IPS DF 19.7 (cell line): Measurements from ENCODE around the gene ATG7.
"Not testable (repeated sequence)": the region's sequence is repeated elsewhere in the genome, so short reads cannot be mapped to it uniquely, and the experiment has no call there.

Source experiments
- DNase-seq: peaks from one replicate; pipeline ENCODE4 v3.0.0-alpha.2; 2013; ENCODE audit warnings: low read depth, low spot score

Gene ATG7

DNA sequence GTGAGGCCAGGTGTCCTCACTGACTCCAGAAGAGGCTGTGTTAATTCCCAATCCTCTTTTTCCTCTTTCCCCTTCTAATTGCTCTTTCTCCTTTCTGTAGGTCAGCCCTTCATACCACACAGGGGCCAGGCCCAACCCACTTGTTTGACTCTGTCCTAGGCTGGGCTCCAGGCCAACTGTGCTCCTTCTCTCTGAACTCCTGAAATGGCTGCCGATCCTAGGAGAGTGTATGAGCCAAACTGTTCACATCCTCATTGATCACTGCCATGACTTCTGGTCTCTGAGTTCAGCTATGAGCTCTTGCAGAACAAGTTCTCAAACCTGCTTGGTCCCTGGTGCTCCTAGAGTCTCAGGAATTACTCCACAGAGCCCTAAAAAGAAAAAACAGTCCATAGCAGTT lies 226.4 kb downstream of the ATG7 start:
- DNase-seq, result no peak

GRCh38 chr3:11499144-11499543 lies 226.9 kb downstream of the ATG7 start:
- DNase-seq, result no peak

DNA sequence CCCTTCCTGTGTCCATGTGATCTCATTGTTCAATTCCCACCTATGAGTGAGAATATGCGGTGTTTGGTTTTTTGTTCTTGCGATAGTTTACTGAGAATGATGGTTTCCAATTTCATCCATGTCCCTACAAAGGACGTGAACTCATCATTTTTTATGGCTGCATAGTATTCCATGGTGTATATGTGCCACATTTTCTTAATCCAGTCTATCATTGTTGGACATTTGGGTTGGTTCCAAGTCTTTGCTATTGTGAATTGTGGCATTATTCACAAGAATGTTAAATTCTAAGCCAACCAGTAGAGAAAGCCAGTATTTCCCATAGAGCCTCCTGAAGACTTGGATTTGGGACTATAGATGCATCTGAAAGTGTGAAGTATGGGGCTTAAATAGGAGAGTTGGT lies 230.2 kb downstream of the ATG7 start:
- DNase-seq, result not testable (repeated sequence)

DNA sequence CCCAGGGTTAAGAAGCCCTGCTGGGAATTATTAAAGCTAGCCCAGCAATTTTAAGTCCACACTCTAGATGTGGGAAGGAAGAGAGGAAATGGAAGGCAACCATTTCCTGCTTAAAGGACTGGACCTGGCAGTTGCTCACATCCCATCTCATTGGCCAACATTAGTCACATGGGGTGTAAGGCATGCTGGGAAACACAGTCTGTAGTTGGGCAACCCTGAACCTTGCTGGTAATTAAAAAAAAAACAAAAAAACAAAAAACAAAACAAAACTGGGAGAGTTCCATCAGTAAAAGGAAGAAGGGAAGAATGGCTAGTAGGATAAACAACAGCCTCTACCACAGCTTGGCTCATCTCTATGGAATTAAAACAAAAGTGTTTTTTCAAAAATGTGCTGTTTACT lies 235.5 kb downstream of the ATG7 start:
- DNase-seq, result no peak

- DNase-seq, result no peak
These were observed 236.4 kb downstream of the ATG7 start for GRCh38 chr3:11508346-11509172.

GRCh38 chr3:11509173-11510000 lies 237.2 kb downstream of the ATG7 start:
- DNase-seq, result no peak

DNA sequence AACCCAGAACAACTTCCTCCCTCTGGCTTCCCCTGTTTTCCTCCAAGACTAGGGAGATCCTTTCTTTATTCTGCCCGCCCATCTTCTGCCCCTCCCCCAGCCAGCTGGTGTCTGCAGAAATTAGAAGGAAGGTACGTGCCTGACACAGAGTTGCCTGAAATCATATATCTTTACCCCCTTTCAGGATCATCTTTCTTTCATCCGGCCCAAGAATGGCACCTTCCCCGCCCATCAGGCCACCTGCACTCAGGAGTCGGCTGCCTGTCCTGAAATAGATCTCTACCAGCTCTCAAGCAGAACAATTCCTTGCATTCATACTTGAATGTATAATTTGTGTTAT lies 237.8 kb downstream of the ATG7 start:
- no peak for DNase-seq

DNA sequence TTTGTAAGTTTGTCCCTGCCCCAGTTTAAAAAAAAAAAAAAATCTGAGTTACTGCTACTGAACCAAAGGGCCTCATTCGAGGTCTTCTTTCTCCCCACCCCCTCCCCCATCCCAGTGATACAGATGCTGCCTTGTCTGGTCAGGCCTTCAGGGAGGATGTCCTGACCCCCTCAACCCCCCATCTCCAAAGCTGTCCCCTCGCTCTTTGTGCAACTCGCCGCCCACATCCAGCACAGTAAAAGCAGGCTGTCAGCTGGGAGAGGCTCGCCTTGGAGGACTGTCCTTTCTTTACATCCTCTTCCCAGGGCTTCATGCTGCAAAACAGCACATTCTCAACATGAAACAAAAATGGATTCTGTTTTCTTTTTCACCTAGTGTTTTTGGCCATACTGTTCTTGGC lies 238.2 kb downstream of the ATG7 start:
- DNase-seq, result no peak

GRCh38 chr3:11511606-11512005 lies 239.4 kb downstream of the ATG7 start:
- DNase-seq, result not testable (repeated sequence)

DNA sequence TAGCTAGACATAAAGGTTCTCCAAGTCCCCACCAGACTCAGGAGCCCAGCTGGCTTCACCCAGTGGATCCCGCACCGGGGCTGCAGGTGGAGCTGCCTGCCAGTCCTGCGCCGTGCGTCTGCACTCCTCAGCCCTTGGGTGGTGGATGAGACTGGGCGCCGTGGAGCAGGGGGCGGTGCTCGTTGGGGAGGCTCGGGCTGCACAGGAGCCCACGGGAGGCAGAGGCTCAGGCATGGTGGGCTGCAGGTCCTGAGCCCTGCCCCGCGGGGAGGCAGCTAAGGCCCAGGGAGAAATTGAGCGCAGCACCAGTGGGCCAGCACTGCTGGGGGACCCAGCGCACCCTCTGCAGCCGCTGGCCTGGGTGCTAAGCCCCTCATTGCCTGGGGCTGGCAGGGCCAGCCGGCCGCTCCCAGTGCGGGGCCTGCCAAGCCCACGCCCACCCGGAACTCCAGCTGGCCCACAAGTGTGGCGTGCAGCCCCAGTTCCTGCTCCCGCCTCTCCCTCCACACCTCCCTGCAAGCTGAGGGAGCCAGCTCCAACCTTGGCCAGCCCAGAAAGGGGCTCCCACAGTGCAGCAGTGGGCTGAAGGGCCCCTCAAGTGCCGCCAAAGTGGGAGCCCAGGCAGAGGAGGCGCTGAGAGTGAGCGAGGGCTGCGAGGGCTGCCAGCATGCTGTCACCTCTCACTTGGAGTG lies 241.1 kb downstream of the ATG7 start:
- not testable (repeated sequence) for DNase-seq

DNA sequence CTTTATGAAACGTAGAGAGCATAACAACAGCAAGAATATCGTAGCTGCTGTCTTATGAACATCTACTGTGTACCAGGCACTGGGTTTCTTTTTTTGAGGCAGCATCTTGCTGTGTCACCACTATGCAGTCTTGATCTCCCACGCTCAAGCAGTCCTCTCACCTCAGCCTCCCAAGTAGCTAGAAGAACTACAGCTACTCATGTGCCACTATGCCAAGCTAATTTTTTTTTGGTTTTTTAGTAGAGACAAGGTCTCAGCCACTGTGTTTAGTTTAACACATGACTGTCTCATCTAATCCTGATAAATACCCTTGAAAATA lies 241.6 kb downstream of the ATG7 start:
- DNase-seq, result no peak

GRCh38 chr3:11514191-11514821 lies 242.1 kb downstream of the ATG7 start:
- no peak for DNase-seq

DNA sequence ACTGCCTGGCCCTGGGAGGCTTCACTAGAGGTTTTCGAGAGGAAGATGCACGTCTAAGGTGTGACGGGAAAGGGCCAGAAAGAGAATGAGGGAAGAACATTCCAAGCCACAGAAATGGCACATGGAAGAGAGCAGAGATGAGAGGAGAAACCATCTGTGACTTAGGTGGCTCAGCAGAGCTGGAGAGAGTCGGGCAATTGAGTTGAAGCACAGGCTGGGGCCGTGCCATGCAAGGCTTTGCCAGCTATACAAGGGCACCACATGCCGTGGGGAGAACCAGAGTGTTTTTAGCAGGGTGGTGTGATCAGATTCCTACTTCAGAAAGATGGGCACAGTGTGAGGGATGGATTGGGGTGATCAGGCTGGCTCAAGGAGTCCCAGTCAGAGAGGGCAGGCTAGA lies 245.4 kb downstream of the ATG7 start:
- DNase-seq, result no peak

GRCh38 chr3:11521167-11521566 lies 249.0 kb downstream of the ATG7 start:
- no peak for DNase-seq

DNA sequence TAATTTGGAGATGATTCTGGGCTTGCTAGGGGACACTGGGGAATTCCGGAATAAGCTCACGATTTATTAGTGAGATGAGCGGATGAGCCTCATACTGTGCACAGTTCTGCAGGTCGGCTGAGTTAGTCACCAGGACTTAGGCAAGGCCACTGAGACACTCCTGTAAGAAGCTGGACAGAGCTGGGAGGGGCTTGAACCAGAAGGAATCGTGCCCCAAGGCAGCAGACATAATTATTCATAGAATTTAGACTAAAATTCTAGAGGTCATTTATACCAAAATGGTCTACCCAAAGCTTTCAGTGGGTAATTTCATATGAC lies 250.2 kb downstream of the ATG7 start:
- DNase-seq, result no peak

GRCh38 chr3:11522953-11523571 lies 250.9 kb downstream of the ATG7 start:
- no peak for DNase-seq

DNA sequence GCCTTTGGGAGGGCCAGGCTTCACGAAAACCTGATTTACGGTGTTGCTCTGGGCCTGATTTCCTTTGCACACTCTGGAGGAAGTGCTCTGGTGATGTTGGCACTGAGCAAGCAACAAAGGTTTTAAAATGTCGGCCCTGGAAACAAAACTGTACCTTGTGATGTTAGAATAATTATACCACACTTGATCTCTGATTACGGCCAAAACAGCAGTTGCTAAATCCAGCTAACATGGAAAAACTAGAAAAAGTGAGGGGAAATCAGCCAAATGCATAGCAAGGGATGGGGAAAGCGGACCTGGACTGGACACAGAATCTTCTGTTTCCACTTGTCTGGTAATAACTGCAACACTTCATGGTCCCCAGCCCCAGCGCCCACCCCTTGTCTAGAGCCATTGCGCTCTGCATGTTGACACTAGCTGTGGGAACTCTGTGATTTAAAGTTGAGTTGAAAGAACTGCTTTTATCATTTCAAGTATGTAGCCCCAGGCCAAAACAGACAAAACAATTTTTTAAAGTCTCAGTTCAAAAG lies 251.4 kb downstream of the ATG7 start:
- DNase-seq, result no peak

DNA sequence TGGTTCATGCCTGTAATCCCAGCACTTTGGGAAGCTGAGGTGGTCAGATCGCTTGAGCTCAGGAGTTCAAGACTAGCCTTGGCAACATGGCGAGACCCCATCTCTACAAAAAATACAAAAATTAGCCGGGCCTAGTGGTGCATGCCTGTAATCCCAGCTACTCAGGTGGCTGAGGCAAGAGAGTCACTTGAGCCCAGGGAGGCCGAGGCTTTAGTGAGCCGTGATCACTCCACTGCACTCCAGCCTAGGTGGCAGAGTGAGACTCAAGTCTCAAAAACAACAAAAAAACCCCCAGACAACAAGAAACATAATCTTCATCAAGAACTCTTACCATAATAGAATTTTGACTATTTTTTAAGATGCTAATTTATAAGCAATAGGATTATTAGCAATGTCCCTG lies 253.9 kb downstream of the ATG7 start:
- DNase-seq, result not testable (repeated sequence)

- DNase-seq, result no peak
These were observed 257.1 kb downstream of the ATG7 start for GRCh38 chr3:11529281-11529680.

- DNase-seq, result no peak
These were observed 258.0 kb downstream of the ATG7 start for GRCh38 chr3:11530153-11530721.

GRCh38 chr3:11532931-11533391 lies 260.8 kb downstream of the ATG7 start:
- no peak for DNase-seq
